A673 (cell line): ENCODE measurements around the gene CIP2A. TPM values are rescaled to one million over a fixed set of nuclear protein-coding genes. Genes with fewer than 3 reads are reported as not detected.

Experiments used
- BruUV-seq: library from RNA; stranded (reverse); fragments of 400-500 nt; replicated peaks from 2 replicates; lab custom pipeline; 2021; lab: Mats Ljungman, UMichigan
- CTCF ChIA-PET: fragments of 300-600 bp; sonication (Branson Sonifier 250); formaldehyde crosslinking; loops from one replicate; lab custom pipeline; 2022; ENCODE audit warnings: antibody characterized with exemption; lab: Charles Lee
- POLR2A ChIA-PET: fragments of 300-600 bp; sonication (Branson Sonifier 250); formaldehyde crosslinking; loops from one replicate; lab custom pipeline; 2022; ENCODE audit warnings: antibody characterized with exemption; ENCODE audit not compliant: low non-redundant PET; lab: Charles Lee
- DNase-seq: peaks from one replicate; pipeline ENCODE4 v3.0.0-alpha.2; 2015; ENCODE audit warnings: low spot score
- H3K27ac ChIP-seq: fragments of 200-600 bp; sonication (generic); 2 replicates; pipeline ENCODE4 v1.5.1; 2016; ENCODE audit warnings: mixed run types, low read depth, mild to moderate bottlenecking, mixed read lengths, antibody characterized with exemption, low read length; ENCODE audit not compliant: poor library complexity, severe bottlenecking
- H3K27me3 ChIP-seq: fragments of 200-600 bp; sonication (generic); replicated peaks from 2 replicates; pipeline ENCODE4 v1.6.1; 2017; ENCODE audit warnings: mixed run types, low read depth, mild to moderate bottlenecking, mixed read lengths, antibody characterized with exemption, low read length; ENCODE audit not compliant: insufficient read depth, poor library complexity
- H3K36me3 ChIP-seq: fragments of 200-600 bp; sonication (generic); 2 replicates; pipeline ENCODE4 v1.6.1; 2016; ENCODE audit warnings: mixed run types, mild to moderate bottlenecking, mixed read lengths, antibody characterized with exemption, low read length; ENCODE audit not compliant: insufficient read depth, poor library complexity, severe bottlenecking
- H3K4me1 ChIP-seq: fragments of 200-600 bp; sonication (generic); 2 replicates; pipeline ENCODE4 v1.6.1; 2017; ENCODE audit warnings: mixed run types, mild to moderate bottlenecking, mixed read lengths, antibody characterized with exemption, low read length; ENCODE audit not compliant: insufficient read depth, poor library complexity, severe bottlenecking
- H3K4me3 ChIP-seq: fragments of 200-600 bp; sonication (generic); 2 replicates; pipeline ENCODE4 v1.5.1; 2016; ENCODE audit warnings: low read depth, mixed run types, mild to moderate bottlenecking, mixed read lengths, low read length; ENCODE audit not compliant: poor library complexity, severe bottlenecking
- H3K9me3 ChIP-seq: fragments of 200-600 bp; sonication (generic); 2 replicates; pipeline ENCODE4 v1.6.1; 2016; ENCODE audit warnings: mixed run types, low read depth, mild to moderate bottlenecking, mixed read lengths, antibody characterized with exemption, low read length; ENCODE audit not compliant: poor library complexity, severe bottlenecking
- CTCF ChIP-seq: fragments of 300-800, 200-600 bp; sonication (generic); conservative IDR thresholded peaks from 2 replicates; pipeline ENCODE4 v1.5.1; 2017; ENCODE audit warnings: low read depth, mild to moderate bottlenecking, antibody characterized with exemption, low read length, moderate library complexity, mixed read lengths
- EZH2 ChIP-seq: fragments of 200-600 bp; sonication (generic); IDR thresholded peaks from 2 replicates; pipeline ENCODE4 v1.6.1; 2017; ENCODE audit warnings: borderline replicate concordance, low read depth, mild to moderate bottlenecking, mixed read lengths, antibody characterized with exemption, low read length; ENCODE audit not compliant: poor library complexity, severe bottlenecking
- intact Hi-C: fragments of 100-400 bp; cut with micrococcal nuclease; formaldehyde crosslinking; loops from one replicate; pipeline ENCODE4 v1.10.0; 2022; ENCODE audit not compliant: unreplicated experiment
- total RNA-seq: library from RNA; stranded (reverse); gene quantifications from 2 replicates; pipeline ENCODE4 v1.2.3, GENCODE V29; 2021

Gene CIP2A
- total RNA-seq, 1 experiment from 2014 or later = 68.4 TPM

GRCh38 chr3:108548304-108548703 lies 40.9 kb downstream of the CIP2A start:
- POLR2A ChIA-PET = no interaction called here
- Histone ChIP-seq H3K4me1 (peaks cover 18% of the 10 kb centered on the region), H3K36me3 (peaks cover 38% of the 10 kb centered on the region), H3K27me3 (no peaks in the 10 kb centered on the region), H3K27ac (no peak overlapping the region), H3K4me3 (no peak overlapping the region), H3K9me3 (no peaks in the 10 kb centered on the region)
- intact Hi-C loops = no loop called here
- no TSS peak for BruUV-seq
- TF ChIP-seq CTCF (no peak), EZH2 (no peak)
- CTCF ChIA-PET = no interaction called here
- DNase-seq = no peak

- Histone ChIP-seq H3K9me3 (no peaks in the 10 kb centered on the region), H3K4me3 (no peak overlapping the region), H3K27me3 (no peaks in the 10 kb centered on the region), H3K4me1 (peaks cover 12% of the 10 kb centered on the region), H3K36me3 (peaks cover 24% of the 10 kb centered on the region), H3K27ac (no peak overlapping the region)
- BruUV-seq = no TSS peak
- no peak for DNase-seq
- CTCF ChIA-PET = no interaction called here
- POLR2A ChIA-PET = no interaction called here
- intact Hi-C loops = no loop called here
- no peak for TF ChIP-seq EZH2
- TF ChIP-seq CTCF = no peak
These were observed 42.5 kb downstream of the CIP2A start for GRCh38 chr3:108546692-108547091.

- Histone ChIP-seq H3K9me3 (no peaks in the 10 kb centered on the region), H3K36me3 (peaks cover 21% of the 10 kb centered on the region), H3K27ac (no peak overlapping the region), H3K4me3 (no peak overlapping the region), H3K27me3 (no peaks in the 10 kb centered on the region), H3K4me1 (peaks cover 7% of the 10 kb centered on the region)
- TF ChIP-seq EZH2 (no peak), CTCF (no peak)
- DNase-seq = no peak
- ChIA-PET POLR2A (no interaction called here), CTCF (no interaction called here)
- intact Hi-C loops = no loop called here
- BruUV-seq = no TSS peak
These were observed 43.0 kb downstream of the CIP2A start for GRCh38 chr3:108546247-108546646.
